Activated B cell treated with CpG ODN at 0.5 μM for 24 hours (primary cell): ENCODE data around the gene TMEM132A. TPM values are rescaled to one million over a fixed set of nuclear protein-coding genes. Genes with fewer than 3 reads are reported as not detected.

Source experiments
- ATAC-seq: fragments of 200-7000 bp; cut with Tn5 transposase; one replicate; pipeline ENCODE4 v1.10.0; 2021; ENCODE audit warnings: low read depth, mild to moderate bottlenecking, moderate library complexity
- CTCF ChIA-PET: fragments of 350-600 bp; sonication (Branson Sonifier 250); formaldehyde crosslinking; loops from one replicate; lab custom pipeline; 2021; ENCODE audit warnings: antibody characterized with exemption; lab: Charles Lee
- POLR2A ChIA-PET: fragments of 350-600 bp; sonication (Branson Sonifier 250); formaldehyde crosslinking; loops from one replicate; lab custom pipeline; 2021; ENCODE audit warnings: antibody characterized with exemption; lab: Charles Lee
- DNase-seq: peaks from one replicate; pipeline ENCODE4 v3.0.0; 2022
- H3K27ac Mint-ChIP-seq: one replicate; pipeline ENCODE4 v1.8.0; 2020; ENCODE audit warnings: mixed read lengths
- H3K27me3 Mint-ChIP-seq: one replicate; pipeline ENCODE4 v1.8.0; 2021; ENCODE audit warnings: mixed read lengths
- H3K36me3 Mint-ChIP-seq: one replicate; pipeline ENCODE4 v1.8.0; 2021; ENCODE audit warnings: low read depth, mixed read lengths
- H3K4me1 Mint-ChIP-seq: one replicate; pipeline ENCODE4 v1.8.0; 2021; ENCODE audit warnings: mixed read lengths
- H3K4me3 Mint-ChIP-seq: one replicate; pipeline ENCODE4 v1.8.0; 2020; ENCODE audit warnings: mild to moderate bottlenecking, mixed read lengths
- H3K9me3 Mint-ChIP-seq: one replicate; pipeline ENCODE4 v1.8.0; 2020; ENCODE audit warnings: mixed read lengths
- CTCF ChIP-seq: fragments of 200-600 bp; IDR thresholded peaks from one replicate; pipeline ENCODE4 v1.8.0; 2022; ENCODE audit warnings: antibody characterized with exemption, mild to moderate bottlenecking
- intact Hi-C: fragments of 100-400 bp; cut with micrococcal nuclease; formaldehyde crosslinking; loops from one replicate; pipeline ENCODE4 v1.15.1; 2024
- total RNA-seq: library from RNA; stranded (reverse); gene quantifications from 2 replicates; pipeline ENCODE4 v1.2.3, GENCODE V29; 2022

Gene TMEM132A
- total RNA-seq, 1 donor from 2014 or later = 8.7 TPM

- H3K4me3 Mint-ChIP-seq = peak overlapping the region; percentile 60
- no peaks in the 10 kb centered on the region for H3K9me3 Mint-ChIP-seq
- peaks cover 62% of the 10 kb centered on the region for H3K4me1 Mint-ChIP-seq
- no peak for DNase-seq
- ChIA-PET CTCF (interaction anchor here (1.5 kb wide), 1 partner anchor 50 kb away, joined by 6 read pairs; no protein-coding TSS in a partner anchor), POLR2A (interaction anchor here (0.6 to 9.3 kb wide), 5 partner anchors 12 to 1832 kb away, joined by 3 to 191 read pairs (median 5); partner anchors contain the start of gene SLC15A3)
- no peak for ATAC-seq
- intact Hi-C loops = loop anchor here (1.0 to 5.0 kb wide), 2 partner anchors 12 to 102 kb away; no protein-coding TSS in a partner anchor
- peaks cover under 1% of the 10 kb centered on the region for H3K27me3 Mint-ChIP-seq
- H3K27ac Mint-ChIP-seq = peak overlapping the region; percentile 82
- peaks cover 62% of the 10 kb centered on the region for H3K36me3 Mint-ChIP-seq
- no peak for TF ChIP-seq CTCF
Measured at GRCh38 chr11:60919956-60920355, 4.3 kb upstream of the TMEM132A start.

- H3K36me3 Mint-ChIP-seq = peaks cover 53% of the 10 kb centered on the region
- H3K4me3 Mint-ChIP-seq = no peak overlapping the region
- ATAC-seq = no peak
- DNase-seq = no peak
- H3K27me3 Mint-ChIP-seq = peaks cover 4% of the 10 kb centered on the region
- H3K9me3 Mint-ChIP-seq = no peaks in the 10 kb centered on the region
- ChIA-PET CTCF (no interaction called here), POLR2A (interaction anchor here (3.8 kb wide), 1 partner anchor 11 kb away, joined by 20 read pairs; no protein-coding TSS in a partner anchor)
- no peak overlapping the region for H3K27ac Mint-ChIP-seq
- TF ChIP-seq CTCF = no peak
- intact Hi-C loops = no loop called here
- H3K4me1 Mint-ChIP-seq = peaks cover 62% of the 10 kb centered on the region
Measured at GRCh38 chr11:60921259-60921658, 3.0 kb upstream of the TMEM132A start.

- ChIA-PET CTCF (interaction anchor here (1.5 kb wide), 1 partner anchor 49 kb away, joined by 3 read pairs; no protein-coding TSS in a partner anchor), POLR2A (interaction anchor here (2.6 to 3.8 kb wide), 2 partner anchors 8 to 10 kb away, joined by 13 to 20 read pairs; partner anchors contain the start of gene TMEM109)
- Mint-ChIP-seq H3K4me3 (no peak overlapping the region), H3K4me1 (peaks cover 57% of the 10 kb centered on the region), H3K36me3 (peaks cover 49% of the 10 kb centered on the region), H3K27ac (no peak overlapping the region), H3K9me3 (no peaks in the 10 kb centered on the region), H3K27me3 (peaks cover 4% of the 10 kb centered on the region)
- TF ChIP-seq CTCF = no peak
- intact Hi-C loops = no loop called here
- no peak for ATAC-seq
- no peak for DNase-seq
Measured at GRCh38 chr11:60921777-60922335, 2.4 kb upstream of the TMEM132A start.

- peaks cover 49% of the 10 kb centered on the region for H3K36me3 Mint-ChIP-seq
- CTCF ChIA-PET = interaction anchor here (1.5 kb wide), 1 partner anchor 48 kb away, joined by 3 read pairs; no protein-coding TSS in a partner anchor
- no peaks in the 10 kb centered on the region for H3K9me3 Mint-ChIP-seq
- no peak overlapping the region for H3K27ac Mint-ChIP-seq
- H3K4me3 Mint-ChIP-seq = no peak overlapping the region
- DNase-seq (no peak), ATAC-seq (no peak)
- H3K27me3 Mint-ChIP-seq = peaks cover 4% of the 10 kb centered on the region
- H3K4me1 Mint-ChIP-seq = peaks cover 47% of the 10 kb centered on the region
- intact Hi-C loops = no loop called here
- POLR2A ChIA-PET = interaction anchor here (0.6 to 3.8 kb wide), 3 partner anchors 9 to 158 kb away, joined by 5 to 20 read pairs (median 13); partner anchors contain the start of gene TMEM109
- TF ChIP-seq CTCF = no peak
Measured at GRCh38 chr11:60922906-60923305, 1.4 kb upstream of the TMEM132A start.

GRCh38 chr11:60923326-60923725 is 934 bp upstream of the TMEM132A start:
- Mint-ChIP-seq H3K4me1 (peaks cover 43% of the 10 kb centered on the region), H3K27ac (no peak overlapping the region), H3K4me3 (no peak overlapping the region), H3K36me3 (peaks cover 46% of the 10 kb centered on the region), H3K27me3 (peaks cover 4% of the 10 kb centered on the region), H3K9me3 (no peaks in the 10 kb centered on the region)
- CTCF ChIA-PET = interaction anchor here (0.6 to 1.5 kb wide), 2 partner anchors 47 to 159 kb away, joined by 3 read pairs; no protein-coding TSS in a partner anchor
- ATAC-seq (no peak), DNase-seq (no peak)
- POLR2A ChIA-PET = interaction anchor here (0.6 to 3.8 kb wide), 8 partner anchors 8 to 88 kb away, joined by 3 to 20 read pairs (median 7); partner anchors contain the start of genes SLC15A3 and TMEM109
- TF ChIP-seq CTCF = no peak
- intact Hi-C loops = no loop called here
